ENCODE measurements around the gene E2F7. TPM values are rescaled to one million over a fixed set of nuclear protein-coding genes. Genes with fewer than 3 reads are reported as not detected.

Gene E2F7
- total and polyA plus RNA-seq, 2 of the 13 experiments (the other 11 are each of a cell fraction or from before 2014, with no cell fraction given): 1.7 to 7.3 TPM

DNA sequence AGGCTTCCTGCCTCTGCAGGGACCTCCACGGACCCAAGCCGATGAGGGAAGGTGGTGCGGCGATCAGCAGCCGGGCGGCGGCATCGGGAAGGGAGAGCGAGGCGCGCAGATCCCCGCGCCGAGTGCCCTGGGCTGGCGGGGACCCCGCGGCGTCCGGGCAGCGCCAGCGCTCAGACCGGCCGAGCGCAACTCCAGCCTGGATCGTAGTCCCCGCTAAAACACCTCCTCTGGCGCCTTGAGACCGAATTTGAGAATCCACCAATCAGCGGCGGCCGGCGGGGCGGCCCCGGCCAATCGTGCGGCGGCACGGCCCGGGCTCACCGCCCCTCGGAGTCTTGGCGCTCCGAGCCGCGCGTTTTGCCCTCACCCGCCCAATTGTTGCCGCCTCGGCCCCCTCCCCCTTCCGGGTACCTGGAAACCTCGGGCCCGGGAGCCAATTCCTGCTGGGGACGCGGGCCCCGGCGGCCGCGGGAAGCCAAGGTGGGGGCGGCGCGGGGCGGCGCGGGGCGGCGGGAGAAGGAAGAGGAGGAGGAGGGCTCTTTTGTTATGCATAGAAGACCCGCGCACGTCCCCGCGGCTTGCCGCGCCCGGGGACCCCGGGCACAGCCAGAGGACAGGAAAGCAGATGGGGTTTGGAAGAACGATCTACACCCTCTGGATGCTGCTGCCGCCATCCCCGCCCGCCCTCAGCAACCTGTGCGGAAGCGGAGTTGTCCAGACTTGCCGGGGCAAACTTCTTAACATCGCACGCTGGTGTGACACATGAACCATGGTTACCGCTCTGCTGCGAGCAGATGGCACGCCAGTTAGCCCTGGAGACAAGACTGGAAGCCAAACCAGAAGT is at the start of gene E2F7 (continued):
- TF ChIP-seq, protein P1, sequence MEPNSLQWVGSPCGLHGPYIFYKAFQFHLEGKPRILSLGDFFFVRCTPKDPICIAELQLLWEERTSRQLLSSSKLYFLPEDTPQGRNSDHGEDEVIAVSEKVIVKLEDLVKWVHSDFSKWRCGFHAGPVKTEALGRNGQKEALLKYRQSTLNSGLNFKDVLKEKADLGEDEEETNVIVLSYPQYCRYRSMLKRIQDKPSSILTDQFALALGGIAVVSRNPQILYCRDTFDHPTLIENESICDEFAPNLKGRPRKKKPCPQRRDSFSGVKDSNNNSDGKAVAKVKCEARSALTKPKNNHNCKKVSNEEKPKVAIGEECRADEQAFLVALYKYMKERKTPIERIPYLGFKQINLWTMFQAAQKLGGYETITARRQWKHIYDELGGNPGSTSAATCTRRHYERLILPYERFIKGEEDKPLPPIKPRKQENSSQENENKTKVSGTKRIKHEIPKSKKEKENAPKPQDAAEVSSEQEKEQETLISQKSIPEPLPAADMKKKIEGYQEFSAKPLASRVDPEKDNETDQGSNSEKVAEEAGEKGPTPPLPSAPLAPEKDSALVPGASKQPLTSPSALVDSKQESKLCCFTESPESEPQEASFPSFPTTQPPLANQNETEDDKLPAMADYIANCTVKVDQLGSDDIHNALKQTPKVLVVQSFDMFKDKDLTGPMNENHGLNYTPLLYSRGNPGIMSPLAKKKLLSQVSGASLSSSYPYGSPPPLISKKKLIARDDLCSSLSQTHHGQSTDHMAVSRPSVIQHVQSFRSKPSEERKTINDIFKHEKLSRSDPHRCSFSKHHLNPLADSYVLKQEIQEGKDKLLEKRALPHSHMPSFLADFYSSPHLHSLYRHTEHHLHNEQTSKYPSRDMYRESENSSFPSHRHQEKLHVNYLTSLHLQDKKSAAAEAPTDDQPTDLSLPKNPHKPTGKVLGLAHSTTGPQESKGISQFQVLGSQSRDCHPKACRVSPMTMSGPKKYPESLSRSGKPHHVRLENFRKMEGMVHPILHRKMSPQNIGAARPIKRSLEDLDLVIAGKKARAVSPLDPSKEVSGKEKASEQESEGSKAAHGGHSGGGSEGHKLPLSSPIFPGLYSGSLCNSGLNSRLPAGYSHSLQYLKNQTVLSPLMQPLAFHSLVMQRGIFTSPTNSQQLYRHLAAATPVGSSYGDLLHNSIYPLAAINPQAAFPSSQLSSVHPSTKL (CRISPR knock-in tag; IDR thresholded peaks at IDR 0.05): peak; percentile 5; the same call in 1 of the 2 replicates
- TF ChIP-seq, protein P2, sequence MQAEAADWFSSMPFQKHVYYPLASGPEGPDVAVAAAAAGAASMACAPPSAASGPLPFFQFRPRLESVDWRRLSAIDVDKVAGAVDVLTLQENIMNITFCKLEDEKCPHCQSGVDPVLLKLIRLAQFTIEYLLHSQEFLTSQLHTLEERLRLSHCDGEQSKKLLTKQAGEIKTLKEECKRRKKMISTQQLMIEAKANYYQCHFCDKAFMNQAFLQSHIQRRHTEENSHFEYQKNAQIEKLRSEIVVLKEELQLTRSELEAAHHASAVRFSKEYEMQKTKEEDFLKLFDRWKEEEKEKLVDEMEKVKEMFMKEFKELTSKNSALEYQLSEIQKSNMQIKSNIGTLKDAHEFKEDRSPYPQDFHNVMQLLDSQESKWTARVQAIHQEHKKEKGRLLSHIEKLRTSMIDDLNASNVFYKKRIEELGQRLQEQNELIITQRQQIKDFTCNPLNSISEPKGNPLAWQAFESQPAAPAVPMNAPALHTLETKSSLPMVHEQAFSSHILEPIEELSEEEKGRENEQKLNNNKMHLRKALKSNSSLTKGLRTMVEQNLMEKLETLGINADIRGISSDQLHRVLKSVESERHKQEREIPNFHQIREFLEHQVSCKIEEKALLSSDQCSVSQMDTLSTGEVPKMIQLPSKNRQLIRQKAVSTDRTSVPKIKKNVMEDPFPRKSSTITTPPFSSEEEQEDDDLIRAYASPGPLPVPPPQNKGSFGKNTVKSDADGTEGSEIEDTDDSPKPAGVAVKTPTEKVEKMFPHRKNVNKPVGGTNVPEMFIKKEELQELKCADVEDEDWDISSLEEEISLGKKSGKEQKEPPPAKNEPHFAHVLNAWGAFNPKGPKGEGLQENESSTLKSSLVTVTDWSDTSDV (CRISPR knock-in tag; IDR thresholded peaks at IDR 0.05): no peak
- TF ChIP-seq FOXK2 (IDR thresholded peaks at IDR 0.05) (no peak), ZNF33B (CRISPR knock-in tag; IDR thresholded peaks at IDR 0.05) (0 out of 2 replicates have a peak, but pooled peaks have one; percentile 61), KMT2B (CRISPR knock-in tag; IDR thresholded peaks at IDR 0.05) (peak; percentile 41; the same call in 1 of the 2 replicates), ZNF724P (CRISPR knock-in tag; IDR thresholded peaks at IDR 0.05; ENCODE audit: borderline replicate concordance) (no peak; the same call in 1 of the 2 replicates), NCOA5 (CRISPR knock-in tag; IDR thresholded peaks at IDR 0.05) (no peak), ZNF430 (CRISPR knock-in tag; IDR thresholded peaks at IDR 0.05) (peak; percentile 43; the same call in 1 of the 2 replicates), NR2F1 (CRISPR knock-in tag; IDR thresholded peaks at IDR 0.05) (no peak), NONO (IDR thresholded peaks at IDR 0.05) (no peak), NONO (CRISPR knock-in tag; conservative IDR thresholded peaks at IDR 0.05) (peak; percentile 20; the same call in 1 of the 2 replicates), HIVEP1 (CRISPR knock-in tag; IDR thresholded peaks at IDR 0.05) (no peak)
- TF ChIP-seq, protein P3, sequence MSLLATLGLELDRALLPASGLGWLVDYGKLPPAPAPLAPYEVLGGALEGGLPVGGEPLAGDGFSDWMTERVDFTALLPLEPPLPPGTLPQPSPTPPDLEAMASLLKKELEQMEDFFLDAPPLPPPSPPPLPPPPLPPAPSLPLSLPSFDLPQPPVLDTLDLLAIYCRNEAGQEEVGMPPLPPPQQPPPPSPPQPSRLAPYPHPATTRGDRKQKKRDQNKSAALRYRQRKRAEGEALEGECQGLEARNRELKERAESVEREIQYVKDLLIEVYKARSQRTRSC (CRISPR knock-in tag; IDR thresholded peaks at IDR 0.05; ENCODE audit: low read depth): no peak
- TF ChIP-seq, protein P4, sequence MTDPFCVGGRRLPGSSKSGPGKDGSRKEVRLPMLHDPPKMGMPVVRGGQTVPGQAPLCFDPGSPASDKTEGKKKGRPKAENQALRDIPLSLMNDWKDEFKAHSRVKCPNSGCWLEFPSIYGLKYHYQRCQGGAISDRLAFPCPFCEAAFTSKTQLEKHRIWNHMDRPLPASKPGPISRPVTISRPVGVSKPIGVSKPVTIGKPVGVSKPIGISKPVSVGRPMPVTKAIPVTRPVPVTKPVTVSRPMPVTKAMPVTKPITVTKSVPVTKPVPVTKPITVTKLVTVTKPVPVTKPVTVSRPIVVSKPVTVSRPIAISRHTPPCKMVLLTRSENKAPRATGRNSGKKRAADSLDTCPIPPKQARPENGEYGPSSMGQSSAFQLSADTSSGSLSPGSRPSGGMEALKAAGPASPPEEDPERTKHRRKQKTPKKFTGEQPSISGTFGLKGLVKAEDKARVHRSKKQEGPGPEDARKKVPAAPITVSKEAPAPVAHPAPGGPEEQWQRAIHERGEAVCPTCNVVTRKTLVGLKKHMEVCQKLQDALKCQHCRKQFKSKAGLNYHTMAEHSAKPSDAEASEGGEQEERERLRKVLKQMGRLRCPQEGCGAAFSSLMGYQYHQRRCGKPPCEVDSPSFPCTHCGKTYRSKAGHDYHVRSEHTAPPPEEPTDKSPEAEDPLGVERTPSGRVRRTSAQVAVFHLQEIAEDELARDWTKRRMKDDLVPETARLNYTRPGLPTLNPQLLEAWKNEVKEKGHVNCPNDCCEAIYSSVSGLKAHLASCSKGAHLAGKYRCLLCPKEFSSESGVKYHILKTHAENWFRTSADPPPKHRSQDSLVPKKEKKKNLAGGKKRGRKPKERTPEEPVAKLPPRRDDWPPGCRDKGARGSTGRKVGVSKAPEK (CRISPR knock-in tag; IDR thresholded peaks at IDR 0.05; ENCODE audit: borderline replicate concordance): no peak
- TF ChIP-seq, protein P5, sequence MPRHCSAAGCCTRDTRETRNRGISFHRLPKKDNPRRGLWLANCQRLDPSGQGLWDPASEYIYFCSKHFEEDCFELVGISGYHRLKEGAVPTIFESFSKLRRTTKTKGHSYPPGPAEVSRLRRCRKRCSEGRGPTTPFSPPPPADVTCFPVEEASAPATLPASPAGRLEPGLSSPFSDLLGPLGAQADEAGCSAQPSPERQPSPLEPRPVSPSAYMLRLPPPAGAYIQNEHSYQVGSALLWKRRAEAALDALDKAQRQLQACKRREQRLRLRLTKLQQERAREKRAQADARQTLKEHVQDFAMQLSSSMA (CRISPR knock-in tag; IDR thresholded peaks at IDR 0.05): no peak
- TF ChIP-seq, protein P6, sequence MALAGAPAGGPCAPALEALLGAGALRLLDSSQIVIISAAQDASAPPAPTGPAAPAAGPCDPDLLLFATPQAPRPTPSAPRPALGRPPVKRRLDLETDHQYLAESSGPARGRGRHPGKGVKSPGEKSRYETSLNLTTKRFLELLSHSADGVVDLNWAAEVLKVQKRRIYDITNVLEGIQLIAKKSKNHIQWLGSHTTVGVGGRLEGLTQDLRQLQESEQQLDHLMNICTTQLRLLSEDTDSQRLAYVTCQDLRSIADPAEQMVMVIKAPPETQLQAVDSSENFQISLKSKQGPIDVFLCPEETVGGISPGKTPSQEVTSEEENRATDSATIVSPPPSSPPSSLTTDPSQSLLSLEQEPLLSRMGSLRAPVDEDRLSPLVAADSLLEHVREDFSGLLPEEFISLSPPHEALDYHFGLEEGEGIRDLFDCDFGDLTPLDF (CRISPR knock-in tag; IDR thresholded peaks at IDR 0.05): peak; percentile 87
